ENCODE data around the gene PACSIN1. TPM values are rescaled to one million over a fixed set of nuclear protein-coding genes. Genes with fewer than 3 reads are reported as not detected.

PACSIN1 gene
- total and polyA plus RNA-seq, 2 donors (not counting 3 experiments of a cell fraction or from before 2014, with no cell fraction given) = 0.03 TPM; not detected in 1

DNA sequence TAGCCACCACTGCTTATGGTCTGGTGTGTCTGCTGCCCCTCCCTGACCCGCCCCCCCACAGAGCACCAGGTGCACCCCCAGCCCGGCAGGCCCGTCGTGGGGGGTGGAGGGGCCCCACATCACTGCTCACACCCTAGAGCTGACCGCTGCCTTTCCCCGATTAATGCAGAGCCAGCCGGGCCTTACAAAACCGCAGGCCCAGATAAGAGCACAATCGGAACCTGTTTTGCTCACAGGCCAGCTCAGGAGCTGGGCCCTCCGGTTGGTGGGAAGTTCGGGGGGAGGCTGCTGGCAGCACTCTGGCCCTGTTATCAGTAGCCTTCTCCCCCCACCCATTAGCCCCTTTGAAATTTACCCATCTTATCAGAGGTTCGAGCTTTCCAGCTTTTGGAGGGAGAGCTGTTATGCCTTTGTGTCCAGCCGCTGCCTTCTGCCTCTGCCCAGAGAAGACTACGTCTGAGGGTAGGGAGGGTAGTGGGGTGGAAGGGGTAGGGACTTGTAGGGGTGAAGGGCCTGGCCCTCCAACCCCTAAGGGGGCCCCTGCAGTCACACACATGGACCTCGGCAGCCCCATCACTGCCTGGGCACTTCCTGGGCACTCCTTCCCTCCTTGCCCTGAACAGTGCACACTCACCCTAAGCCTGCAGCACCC, 97.1 kb downstream of the PACSIN1 start:
- Histone ChIP-seq H3K79me2 (ENCODE audit: control insufficient read depth, insufficient read depth, low read length) (no peaks in the 10 kb centered on the region), H3K9me1 (replicated peaks; ENCODE audit: control insufficient read depth, extremely low read depth, insufficient read depth, low read length) (no peaks in the 10 kb centered on the region), H3K4me3 (replicated peaks in 1 of 3; ENCODE audit: insufficient read depth in 1 of 3, low read depth in 1 of 3, low read length in 3 of 3) (no peak overlapping the region), H3K27me3 (ENCODE audit: control insufficient read depth in 2 of 2, insufficient read depth in 2 of 2, low read length in 2 of 2) (no peaks in the 10 kb centered on the region), H2AFZ (ENCODE audit: low read depth, low read length) (no peak overlapping the region), H3K9ac (replicated peaks; ENCODE audit: extremely low read depth, insufficient read depth, low read length) (no peak overlapping the region), H3K4me1 (ENCODE audit: control insufficient read depth, extremely low read depth, insufficient read depth, low read length) (peaks cover 5% of the 10 kb centered on the region), H3K36me3 (ENCODE audit: control insufficient read depth in 2 of 2, extremely low read depth in 1 of 2, insufficient read depth in 2 of 2, low read length in 2 of 2) (no peaks in the 10 kb centered on the region), H3K9me3 (replicated peaks; ENCODE audit: control insufficient read depth, insufficient read depth, low read length) (no peaks in the 10 kb centered on the region), H3K27ac (ENCODE audit: insufficient read depth, low read depth, low read length) (no peak overlapping the region), H3K4me2 (ENCODE audit: insufficient read depth, low read length) (no peak overlapping the region), H4K20me1 (replicated peaks; ENCODE audit: control insufficient read depth, extremely low read depth, insufficient read depth, low read length) (no peaks in the 10 kb centered on the region)
- no TSS peak for BruUV-seq (replicated peaks)
- ChIA-PET CTCF (interaction anchor here (1.2 to 1.4 kb wide), 2 partner anchors 103 to 424 kb away, joined by 3 read pairs; no protein-coding TSS in a partner anchor), POLR2A (no interaction called here)
- DNase-seq (ENCODE audit: low read depth, low spot score) = no peak
- intact Hi-C loops (cut with micrococcal nuclease) = loop anchor here (5.0 kb wide), 1 partner anchor 36 kb away; no protein-coding TSS in a partner anchor
- dilution Hi-C loops (cut with MboI; ENCODE audit: extremely low pct_ligation_motif_present, low sequenced_read_pairs) = no loop called here
- no peak for TF ChIP-seq JUN (IDR thresholded peaks at IDR 0.05; ENCODE audit: borderline replicate concordance, insufficient read depth, insufficient read length, low read depth)
- no peak for TF ChIP-seq POLR2A (IDR thresholded peaks at IDR 0.05; ENCODE audit: low read depth, low read length)
- no peak for TF ChIP-seq FOS (IDR thresholded peaks at IDR 0.05; ENCODE audit: borderline replicate concordance, insufficient read depth, low read length)
- TF ChIP-seq GATA2 (IDR thresholded peaks at IDR 0.05; ENCODE audit: insufficient read depth, insufficient read length, low read depth, low read length) = no peak
- TF ChIP-seq, protein P1, sequence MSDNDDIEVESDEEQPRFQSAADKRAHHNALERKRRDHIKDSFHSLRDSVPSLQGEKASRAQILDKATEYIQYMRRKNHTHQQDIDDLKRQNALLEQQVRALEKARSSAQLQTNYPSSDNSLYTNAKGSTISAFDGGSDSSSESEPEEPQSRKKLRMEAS (IDR thresholded peaks at IDR 0.05; ENCODE audit: insufficient read depth, insufficient read length) = no peak
- no peak for TF ChIP-seq EZH2 (IDR thresholded peaks at IDR 0.05; ENCODE audit: borderline replicate concordance, low read depth, low read length, severe bottlenecking)
- TF ChIP-seq MYC (IDR thresholded peaks at IDR 0.05; ENCODE audit: low read depth, low read length) = no peak
- TF ChIP-seq, protein P2, sequence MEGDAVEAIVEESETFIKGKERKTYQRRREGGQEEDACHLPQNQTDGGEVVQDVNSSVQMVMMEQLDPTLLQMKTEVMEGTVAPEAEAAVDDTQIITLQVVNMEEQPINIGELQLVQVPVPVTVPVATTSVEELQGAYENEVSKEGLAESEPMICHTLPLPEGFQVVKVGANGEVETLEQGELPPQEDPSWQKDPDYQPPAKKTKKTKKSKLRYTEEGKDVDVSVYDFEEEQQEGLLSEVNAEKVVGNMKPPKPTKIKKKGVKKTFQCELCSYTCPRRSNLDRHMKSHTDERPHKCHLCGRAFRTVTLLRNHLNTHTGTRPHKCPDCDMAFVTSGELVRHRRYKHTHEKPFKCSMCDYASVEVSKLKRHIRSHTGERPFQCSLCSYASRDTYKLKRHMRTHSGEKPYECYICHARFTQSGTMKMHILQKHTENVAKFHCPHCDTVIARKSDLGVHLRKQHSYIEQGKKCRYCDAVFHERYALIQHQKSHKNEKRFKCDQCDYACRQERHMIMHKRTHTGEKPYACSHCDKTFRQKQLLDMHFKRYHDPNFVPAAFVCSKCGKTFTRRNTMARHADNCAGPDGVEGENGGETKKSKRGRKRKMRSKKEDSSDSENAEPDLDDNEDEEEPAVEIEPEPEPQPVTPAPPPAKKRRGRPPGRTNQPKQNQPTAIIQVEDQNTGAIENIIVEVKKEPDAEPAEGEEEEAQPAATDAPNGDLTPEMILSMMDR (IDR thresholded peaks at IDR 0.05; ENCODE audit: extremely low read depth in 1 of 2, insufficient read depth in 1 of 2, low read depth in 1 of 2, low read length in 2 of 2) = no peak
- no peak for TF ChIP-seq POLR2AphosphoS5 (IDR thresholded peaks at IDR 0.05; ENCODE audit: insufficient read depth, low read depth, low read length)
- no peak for FAIRE-seq

All from endothelial cell of umbilical vein (primary cell).